Left renal pelvis (tissue), 4 donors: ENCODE results near the gene MLC1. TPM values are rescaled to one million over a fixed set of nuclear protein-coding genes. Genes with fewer than 3 reads are reported as not detected.

Experiments used
- DNase-seq, 4 donors: peaks; one replicate each; pipeline ENCODE4 v3.0.0-alpha.2; 2013; ENCODE audit warnings: low read depth in 4 of 4, low spot score in 3 of 4
- polyA plus RNA-seq, 4 donors: library from polyadenylated mRNA; unstranded; fragments of 120-200 nt; gene quantifications; one replicate each; pipeline ENCODE4 v1.2.1, GENCODE V29; 2013; ENCODE audit not compliant: insufficient read length in 4 of 4

The MLC1 gene
- polyA plus RNA-seq, 4 donors: 0.60 to 1.0 (median 0.86) TPM

GRCh38 chr22:50078761-50079160 is 6.5 kb downstream of the MLC1 start:
- no peak for DNase-seq

DNA sequence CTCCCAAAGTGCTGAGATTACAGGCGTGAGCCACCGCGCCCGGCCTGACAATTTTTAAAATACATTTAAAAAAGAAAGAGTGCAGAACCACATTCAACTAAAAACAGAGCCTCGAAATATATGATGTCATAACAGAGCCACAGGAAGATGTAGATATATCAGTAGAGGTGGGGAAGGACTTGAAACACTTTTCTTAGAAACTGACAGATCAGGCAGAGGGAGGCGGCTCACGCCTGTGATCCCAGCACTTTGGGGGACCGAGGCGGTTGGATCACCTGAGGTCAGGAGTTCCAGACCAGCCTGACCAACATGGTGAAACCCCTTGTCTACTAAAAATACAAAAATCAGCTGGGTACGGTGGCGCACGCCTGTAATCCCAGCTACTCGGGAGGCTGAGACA is 7.0 kb downstream of the MLC1 start:
- no peak for DNase-seq

DNA sequence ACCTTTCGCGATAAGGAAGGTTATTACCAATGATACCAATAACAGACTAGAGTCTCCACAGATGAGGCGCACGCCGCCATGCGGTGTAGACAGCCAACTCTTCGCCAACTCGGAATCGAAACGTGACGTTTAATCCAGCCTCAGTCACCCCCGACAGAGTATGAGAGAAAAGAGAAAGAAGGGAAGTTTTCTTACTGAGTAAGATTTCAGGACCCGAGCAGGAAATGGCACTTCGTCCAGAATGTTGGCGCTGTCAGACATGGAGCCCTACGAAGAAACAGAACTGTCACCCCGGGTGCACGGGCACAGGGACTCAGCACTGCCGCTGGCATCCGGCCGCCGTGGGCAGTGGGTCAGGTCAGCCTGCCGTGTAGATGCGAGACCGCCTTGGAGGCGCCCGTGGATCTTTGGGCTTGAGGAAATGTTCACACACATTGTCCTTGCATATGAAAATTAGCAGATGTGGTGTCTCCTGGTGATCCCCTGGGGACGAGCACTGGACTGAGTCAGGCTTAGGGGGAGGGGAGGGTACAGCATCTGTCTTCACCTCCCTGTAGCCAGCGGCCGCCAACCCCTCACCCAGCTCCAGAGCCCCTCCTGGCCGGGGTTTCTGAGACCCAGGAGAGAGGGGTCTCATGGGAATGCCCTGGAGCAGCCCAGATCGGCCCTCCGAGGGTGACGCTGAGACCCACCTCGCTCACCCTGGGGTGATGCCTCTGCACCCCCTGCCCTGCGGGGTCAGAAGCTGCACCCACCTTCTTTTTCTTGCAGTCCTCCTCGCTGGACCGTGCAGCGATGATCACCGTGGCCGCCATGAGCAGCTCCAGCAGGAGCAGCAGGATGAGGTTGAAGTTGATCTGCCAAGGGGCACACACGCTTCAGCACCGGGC is 8.3 kb downstream of the MLC1 start:
- no peak for DNase-seq

GRCh38 chr22:50074551-50075530 is 10.4 kb downstream of the MLC1 start:
- no peak for DNase-seq

DNA sequence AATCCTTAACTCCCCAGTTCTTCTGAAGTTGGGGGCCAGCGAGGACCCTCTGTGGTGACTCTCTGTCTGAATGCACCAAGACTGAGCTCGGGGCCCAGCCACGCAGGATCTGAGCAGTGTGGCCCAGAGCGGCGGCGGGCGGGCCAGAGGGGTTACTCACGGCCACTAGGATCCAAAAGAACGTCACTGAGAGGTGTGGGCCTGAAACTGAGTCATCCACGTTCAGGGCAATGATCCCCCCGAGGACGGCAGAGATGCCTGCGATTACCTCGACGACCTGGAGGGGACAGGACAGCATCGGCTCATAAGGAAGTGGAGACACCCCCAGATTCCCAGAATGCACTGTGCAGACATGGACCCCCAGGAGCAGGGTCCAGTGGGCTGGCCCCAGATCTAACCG is 11.2 kb downstream of the MLC1 start:
- DNase-seq: no peak

- no peak for DNase-seq
Measured at GRCh38 chr22:50072714-50073538, 12.3 kb downstream of the MLC1 start.

DNA sequence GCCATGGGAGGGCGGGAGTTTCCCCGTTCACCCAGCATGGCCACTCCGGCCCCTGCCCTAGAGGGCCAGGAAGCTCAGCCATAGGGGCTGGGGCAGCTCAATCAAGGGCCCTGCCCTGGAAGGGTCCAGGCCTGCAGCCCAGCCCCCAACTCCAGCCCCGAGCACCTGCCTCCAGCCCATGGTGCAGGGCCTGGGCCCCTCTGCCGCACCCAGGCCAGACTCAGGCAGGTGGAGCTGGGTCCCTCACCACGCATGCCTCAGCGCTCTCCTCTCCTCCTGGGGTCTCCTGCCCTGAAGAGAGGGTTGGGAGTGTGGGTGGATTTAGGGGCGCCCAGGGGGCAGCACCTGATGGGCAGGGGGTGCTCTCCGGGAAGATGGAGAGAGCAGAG is 13.1 kb downstream of the MLC1 start:
- no peak for DNase-seq

DNA sequence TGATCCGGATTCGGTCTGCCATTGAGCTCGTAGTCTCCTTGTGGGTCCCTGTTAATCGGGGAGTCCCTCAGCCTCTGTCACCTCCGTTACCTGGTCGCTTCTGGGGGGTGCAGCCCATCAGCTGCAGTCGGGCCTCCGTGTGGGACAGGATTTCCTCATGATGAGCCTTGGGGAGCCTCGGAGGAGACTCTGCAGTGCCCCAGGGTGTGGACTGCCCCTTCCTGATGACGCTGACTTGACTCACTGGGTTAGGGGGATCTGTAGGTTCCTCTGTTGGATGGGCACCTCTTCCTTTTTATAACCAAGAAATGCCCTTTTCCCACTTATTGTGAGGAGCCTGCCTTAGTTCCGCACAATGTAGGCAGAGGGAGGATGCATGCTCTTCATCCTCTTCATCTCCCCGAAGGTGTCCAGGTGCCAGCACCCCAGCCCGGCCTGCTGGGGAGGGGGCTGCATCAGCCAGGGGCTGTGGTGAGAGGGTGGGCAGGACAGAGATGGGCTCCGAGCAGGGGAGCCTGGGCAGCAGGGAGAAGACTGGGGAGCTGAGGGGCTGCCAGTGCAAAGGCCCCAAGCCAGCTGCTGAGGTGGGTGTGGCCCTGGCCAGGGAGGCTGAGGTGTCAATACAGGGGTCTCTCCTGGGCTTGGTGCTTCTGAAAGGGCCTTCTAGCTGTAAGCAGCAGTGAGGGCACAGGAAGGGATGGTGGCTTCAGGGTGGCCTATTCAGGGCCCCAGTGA is 13.6 kb downstream of the MLC1 start:
- no peak for DNase-seq

DNA sequence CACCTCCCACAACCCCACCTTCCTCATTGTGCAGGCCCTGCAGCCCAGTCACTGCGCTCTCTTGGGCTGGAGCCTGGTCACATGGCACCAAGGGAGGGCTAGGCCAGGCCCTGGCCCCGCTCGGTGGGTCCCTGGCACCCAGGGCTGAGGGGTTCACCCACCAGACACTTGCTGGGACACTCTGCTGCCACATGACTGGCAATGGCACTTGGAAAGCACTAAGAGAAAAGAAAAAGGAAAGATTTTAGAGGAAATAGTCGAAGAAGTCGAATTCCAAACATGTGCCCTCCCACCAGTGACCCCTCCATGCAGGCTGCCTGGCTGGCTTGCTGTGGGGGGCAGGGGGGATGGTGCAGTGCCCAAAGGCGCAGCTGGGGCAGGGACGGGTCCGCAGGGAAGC is 14.9 kb downstream of the MLC1 start:
- no peak for DNase-seq

DNA sequence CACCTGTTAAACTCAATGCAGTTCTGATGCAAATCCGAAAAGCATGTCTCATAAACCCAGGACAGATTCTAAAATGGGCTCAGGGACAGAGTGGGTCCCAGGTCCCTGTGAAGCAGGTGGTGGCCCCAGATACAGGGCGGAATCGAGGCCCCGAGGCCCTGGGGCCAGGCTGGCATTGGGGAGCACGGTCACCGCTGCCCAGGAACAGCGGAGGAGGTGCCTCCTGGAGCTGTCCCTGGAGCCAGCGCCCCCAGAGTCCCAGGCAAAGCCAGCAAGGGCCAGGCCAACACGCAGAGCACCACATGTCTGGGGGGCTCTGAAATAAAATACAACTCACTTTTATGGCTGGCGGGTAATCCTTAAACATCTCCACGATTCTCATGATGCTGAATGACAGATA is 17.1 kb downstream of the MLC1 start:
- DNase-seq: no peak

GRCh38 chr22:50067244-50067643 is 18.0 kb downstream of the MLC1 start:
- DNase-seq: no peak

DNA sequence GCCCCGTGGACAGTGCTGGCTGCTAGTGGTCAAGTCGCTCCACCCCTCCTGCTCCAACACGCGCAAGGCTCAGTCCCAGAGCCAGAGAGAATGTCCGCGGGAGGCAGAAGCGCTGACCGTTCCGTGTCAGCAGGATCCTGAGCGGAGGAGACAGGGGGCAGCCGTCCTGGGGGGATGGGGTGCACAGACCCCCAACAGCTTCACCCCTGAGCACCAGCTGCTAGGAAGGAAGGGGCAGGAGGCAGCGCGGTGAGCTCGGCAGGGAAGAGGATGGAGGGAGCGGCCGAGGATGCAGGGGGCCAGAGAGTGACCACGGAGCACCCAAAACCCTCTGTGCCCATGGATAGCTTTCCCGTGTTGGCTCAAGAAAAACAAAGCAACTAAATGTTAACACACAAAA is 20.8 kb downstream of the MLC1 start:
- DNase-seq: no peak

GRCh38 chr22:50063589-50064393 is 21.4 kb downstream of the MLC1 start:
- DNase-seq: no peak

DNA sequence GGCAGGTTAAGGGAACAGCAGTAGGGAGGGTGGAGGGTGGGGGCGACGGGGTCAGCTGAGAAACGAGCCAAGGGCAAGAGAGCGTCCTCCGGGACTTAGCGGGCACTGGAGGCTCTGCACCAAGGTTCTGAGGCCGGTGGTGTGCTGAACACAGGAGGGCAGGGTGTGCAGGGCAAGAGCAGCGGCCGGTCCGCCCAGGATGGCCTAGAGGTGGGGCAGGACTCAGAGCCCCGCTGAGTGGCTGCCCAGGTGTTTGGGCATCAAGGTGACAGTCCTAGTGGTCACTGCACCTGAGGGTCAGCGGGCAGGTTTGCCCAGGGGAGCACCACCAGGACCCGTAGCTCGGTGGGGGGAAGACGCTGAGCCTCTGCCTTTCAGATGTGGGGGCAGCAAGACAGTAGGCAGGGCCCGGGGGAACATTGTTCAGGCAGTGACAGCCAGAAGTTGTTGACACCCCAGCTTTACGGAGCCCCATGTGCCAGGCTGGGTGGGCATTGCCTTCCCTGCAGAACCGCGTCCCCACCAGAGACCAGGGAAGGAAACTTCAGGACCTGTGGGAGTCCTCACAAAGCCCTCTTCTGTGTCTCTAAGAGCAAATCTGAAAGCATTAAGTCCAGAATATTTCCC is 22.6 kb downstream of the MLC1 start:
- no peak for DNase-seq

DNA sequence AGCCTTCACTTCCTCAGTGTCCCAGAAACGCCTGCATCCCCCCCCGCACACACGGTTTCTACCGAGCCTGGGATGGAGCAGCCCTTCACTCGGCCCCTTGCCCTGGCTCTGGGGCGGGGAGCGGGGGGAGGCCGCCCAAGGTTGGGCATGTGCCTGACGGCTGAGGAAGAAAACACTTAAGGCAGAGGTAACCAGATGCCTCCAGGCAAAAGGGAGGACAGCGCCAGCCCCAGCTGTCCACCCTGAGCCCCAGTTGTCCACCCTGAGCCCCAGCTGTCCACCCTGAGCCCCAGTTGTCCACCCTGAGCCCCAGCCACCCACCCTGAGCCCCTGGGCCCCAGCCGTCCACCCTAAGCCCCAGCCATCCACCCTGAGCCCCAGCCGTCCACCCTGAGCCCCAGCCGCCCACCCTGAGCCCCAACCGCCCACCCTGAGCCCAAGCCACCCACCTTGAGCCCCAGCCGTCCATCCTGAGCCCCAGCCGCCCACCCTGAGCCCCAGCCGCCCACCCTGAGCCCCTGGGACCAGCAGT is 23.3 kb downstream of the MLC1 start:
- DNase-seq: no peak

GRCh38 chr22:50061141-50061823 is 23.9 kb downstream of the MLC1 start:
- DNase-seq: no peak

DNA sequence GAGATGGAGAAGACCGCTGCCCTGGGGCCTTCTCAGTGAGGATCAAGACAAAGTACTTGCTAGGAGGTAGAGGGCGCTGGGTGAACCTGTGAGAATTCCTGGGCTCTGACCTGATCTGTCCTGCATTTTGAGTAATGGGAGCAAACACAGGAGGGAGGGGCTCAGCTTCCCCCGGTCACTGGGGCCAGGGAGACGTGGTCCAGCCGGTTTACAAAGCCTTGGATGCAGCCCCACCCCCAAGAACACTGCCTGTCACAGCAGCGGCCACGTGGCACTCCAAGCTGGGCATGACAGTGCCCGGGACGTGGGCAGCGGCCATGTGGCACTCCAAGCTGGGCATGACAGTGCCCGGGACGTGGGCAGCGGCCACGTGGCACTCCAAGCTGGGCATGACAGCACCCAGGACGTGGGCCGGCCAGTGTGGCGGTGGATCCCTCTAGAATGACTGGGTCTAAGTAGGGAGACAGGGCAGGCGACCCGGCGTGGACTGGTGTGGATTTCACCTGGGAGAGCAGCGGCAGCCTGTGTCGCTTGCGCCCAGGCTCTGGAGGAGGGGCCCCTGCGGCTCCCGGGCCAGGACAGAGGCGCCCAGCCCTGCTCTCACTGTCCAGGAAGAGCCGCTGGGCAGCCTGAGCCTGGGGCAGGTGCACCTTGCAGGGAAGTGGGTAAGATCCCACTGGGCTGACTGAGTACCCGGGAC is 24.6 kb downstream of the MLC1 start:
- DNase-seq: no peak
